SK-N-SH treated with all-trans-retinoic acid at 6 μM for 48 hours (cell line): ENCODE data around the gene NT5DC1.

ENCODE experiments used
- ATAC-seq: fragments of 200-7000 bp; cut with Tn5 transposase; 3 replicates; pipeline ENCODE4 v1.9.1; 2020; ENCODE audit warnings: mild to moderate bottlenecking, moderate library complexity
- ARNTL ChIP-seq: fragments of 450-650 bp; formaldehyde crosslinking; IDR thresholded peaks from 2 replicates; pipeline ENCODE4 v1.5.0; 2020; ENCODE audit warnings: low read depth, mild to moderate bottlenecking, moderate library complexity, borderline replicate concordance
- BACH2 ChIP-seq: fragments of 250-450 bp; sonication (Bioruptor Pico); IDR thresholded peaks from 2 replicates; pipeline ENCODE4 v1.9.0; 2021; ENCODE audit warnings: mild to moderate bottlenecking, borderline replicate concordance
- CSDC2 ChIP-seq: fragments of 250-450 bp; sonication (Bioruptor Pico); IDR thresholded peaks from 2 replicates; pipeline ENCODE4 v1.5.0; 2020; ENCODE audit warnings: mild to moderate bottlenecking, moderate library complexity
- ESRRG ChIP-seq: fragments of 250-450 bp; sonication (Bioruptor Pico); IDR thresholded peaks from 2 replicates; pipeline ENCODE4 v1.6.1; 2021; ENCODE audit warnings: mild to moderate bottlenecking
- GLIS3 ChIP-seq: fragments of 250-450 bp; sonication (Bioruptor Pico); IDR thresholded peaks from 2 replicates; pipeline ENCODE4 v1.5.0; 2020; ENCODE audit warnings: mild to moderate bottlenecking, moderate library complexity
- ISL1 ChIP-seq: fragments of 250-450 bp; sonication (Bioruptor Pico); IDR thresholded peaks from 2 replicates; pipeline ENCODE4 v2.1.2; 2022; ENCODE audit warnings: mild to moderate bottlenecking, moderate library complexity
- OSR1 ChIP-seq: fragments of 250-450 bp; sonication (Bioruptor Pico); IDR thresholded peaks from 2 replicates; pipeline ENCODE4 v1.8.0; 2022; ENCODE audit warnings: moderate library complexity, mild to moderate bottlenecking, inconsistent platforms
- PPARA ChIP-seq: fragments of 250-450 bp; sonication (Bioruptor Pico); IDR thresholded peaks from 2 replicates; pipeline ENCODE4 v1.5.0; 2020; ENCODE audit warnings: mild to moderate bottlenecking, borderline replicate concordance
- RARB ChIP-seq: fragments of 250-450 bp; sonication (Bioruptor Pico); IDR thresholded peaks from 2 replicates; pipeline ENCODE4 v1.8.0; 2021; ENCODE audit warnings: mild to moderate bottlenecking, moderate library complexity
- SNAI2 ChIP-seq: fragments of 250-450 bp; sonication (Bioruptor Pico); IDR thresholded peaks from 2 replicates; pipeline ENCODE4 v1.5.0; 2020; ENCODE audit warnings: mild to moderate bottlenecking, moderate library complexity
- TOX ChIP-seq: fragments of 250-450 bp; sonication (Bioruptor Pico); IDR thresholded peaks from 2 replicates; pipeline ENCODE4 v1.8.0; 2021; ENCODE audit warnings: mild to moderate bottlenecking, moderate library complexity, borderline replicate concordance
- ZFP3 ChIP-seq: fragments of 250-450 bp; sonication (Bioruptor Pico); IDR thresholded peaks from 2 replicates; pipeline ENCODE4 v1.5.0; 2020; ENCODE audit warnings: mild to moderate bottlenecking, moderate library complexity
- ZFP30 ChIP-seq: fragments of 450-650 bp; formaldehyde crosslinking; IDR thresholded peaks from 2 replicates; pipeline ENCODE4 v1.5.0; 2022; ENCODE audit warnings: mild to moderate bottlenecking, moderate library complexity
- ZNF565 ChIP-seq: fragments of 450-650 bp; formaldehyde crosslinking; conservative IDR thresholded peaks from 2 replicates; pipeline ENCODE4 v1.5.0; 2020; ENCODE audit warnings: low read depth, mild to moderate bottlenecking, moderate library complexity
- ZNF70 ChIP-seq: fragments of 450-650 bp; formaldehyde crosslinking; IDR thresholded peaks from 2 replicates; pipeline ENCODE4 v1.5.0; 2020; ENCODE audit warnings: mild to moderate bottlenecking, moderate library complexity
- ZNF8 ChIP-seq: fragments of 450-650 bp; formaldehyde crosslinking; IDR thresholded peaks from 2 replicates; pipeline ENCODE4 v1.5.0; 2020; ENCODE audit warnings: mild to moderate bottlenecking, moderate library complexity
- TF ChIP-seq, protein P1 (sequence below): fragments of 250-450 bp; sonication (Bioruptor Pico); IDR thresholded peaks from 2 replicates; pipeline ENCODE4 v1.8.0; 2021; ENCODE audit warnings: low read depth, mild to moderate bottlenecking, moderate library complexity, borderline replicate concordance
- TF ChIP-seq, protein P2 (sequence below): fragments of 250-450 bp; sonication (Bioruptor Pico); IDR thresholded peaks from 2 replicates; pipeline ENCODE4 v1.5.1; 2021; ENCODE audit warnings: mild to moderate bottlenecking, moderate library complexity
- TF ChIP-seq, protein P3 (sequence below): fragments of 250-450 bp; sonication (Bioruptor Pico); IDR thresholded peaks from 2 replicates; pipeline ENCODE4 v1.8.0; 2020; ENCODE audit warnings: mild to moderate bottlenecking, moderate library complexity, borderline replicate concordance
- TF ChIP-seq, protein P4 (sequence below): fragments of 250-450 bp; sonication (Bioruptor Pico); IDR thresholded peaks from 2 replicates; pipeline ENCODE4 v1.5.1; 2020; ENCODE audit warnings: low read depth, mild to moderate bottlenecking, moderate library complexity
- TF ChIP-seq, protein P5 (sequence below): fragments of 250-450 bp; sonication (Bioruptor Pico); IDR thresholded peaks from 2 replicates; pipeline ENCODE4 v1.5.0; 2020; ENCODE audit warnings: mild to moderate bottlenecking, moderate library complexity

Gene NT5DC1

DNA sequence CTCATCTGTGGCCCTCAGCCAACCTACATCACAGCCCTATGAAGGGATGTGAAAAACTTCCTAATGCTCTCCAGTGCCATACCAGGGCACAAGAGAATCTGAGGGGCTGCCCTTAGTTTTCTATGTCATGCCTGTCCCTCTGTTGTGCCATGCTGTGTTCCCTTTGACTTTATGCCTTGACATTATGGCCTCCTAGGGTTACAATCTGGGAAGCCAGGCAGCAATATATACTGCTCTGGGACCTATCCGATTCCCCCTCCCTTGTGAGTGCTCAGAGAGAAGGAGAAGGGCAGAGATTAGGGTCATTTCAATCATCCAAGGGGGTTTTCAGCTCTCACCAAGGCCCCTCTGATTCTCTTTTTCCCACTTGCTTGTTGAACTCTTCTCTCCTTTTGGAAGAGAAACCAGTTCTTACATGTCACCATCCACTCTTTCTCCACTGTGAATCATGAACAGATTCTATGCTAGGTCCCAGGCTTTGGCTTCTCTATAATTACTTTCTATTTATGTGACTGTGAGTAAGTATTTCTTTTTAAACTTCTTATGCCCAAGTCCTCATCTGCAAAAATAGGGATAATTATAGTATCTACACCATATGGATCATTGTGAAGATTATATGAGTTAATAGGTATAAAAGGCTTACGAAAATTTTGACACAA lies 25.8 kb upstream of the NT5DC1 start:
- ATAC-seq = no peak
- TF ChIP-seq CSDC2 (CRISPR knock-in tag) = no peak
- TF ChIP-seq, protein P1, sequence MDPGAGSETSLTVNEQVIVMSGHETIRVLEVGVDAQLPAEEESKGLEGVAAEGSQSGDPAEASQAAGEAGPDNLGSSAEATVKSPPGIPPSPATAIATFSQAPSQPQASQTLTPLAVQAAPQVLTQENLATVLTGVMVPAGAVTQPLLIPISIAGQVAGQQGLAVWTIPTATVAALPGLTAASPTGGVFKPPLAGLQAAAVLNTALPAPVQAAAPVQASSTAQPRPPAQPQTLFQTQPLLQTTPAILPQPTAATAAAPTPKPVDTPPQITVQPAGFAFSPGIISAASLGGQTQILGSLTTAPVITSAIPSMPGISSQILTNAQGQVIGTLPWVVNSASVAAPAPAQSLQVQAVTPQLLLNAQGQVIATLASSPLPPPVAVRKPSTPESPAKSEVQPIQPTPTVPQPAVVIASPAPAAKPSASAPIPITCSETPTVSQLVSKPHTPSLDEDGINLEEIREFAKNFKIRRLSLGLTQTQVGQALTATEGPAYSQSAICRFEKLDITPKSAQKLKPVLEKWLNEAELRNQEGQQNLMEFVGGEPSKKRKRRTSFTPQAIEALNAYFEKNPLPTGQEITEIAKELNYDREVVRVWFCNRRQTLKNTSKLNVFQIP = no peak
- no peak for TF ChIP-seq OSR1
- no peak for TF ChIP-seq ISL1 (CRISPR knock-in tag)
- no peak for TF ChIP-seq ESRRG (CRISPR knock-in tag)
- no peak for TF ChIP-seq PPARA (CRISPR knock-in tag)
- TF ChIP-seq ZNF8 = no peak
- TF ChIP-seq, protein P2, sequence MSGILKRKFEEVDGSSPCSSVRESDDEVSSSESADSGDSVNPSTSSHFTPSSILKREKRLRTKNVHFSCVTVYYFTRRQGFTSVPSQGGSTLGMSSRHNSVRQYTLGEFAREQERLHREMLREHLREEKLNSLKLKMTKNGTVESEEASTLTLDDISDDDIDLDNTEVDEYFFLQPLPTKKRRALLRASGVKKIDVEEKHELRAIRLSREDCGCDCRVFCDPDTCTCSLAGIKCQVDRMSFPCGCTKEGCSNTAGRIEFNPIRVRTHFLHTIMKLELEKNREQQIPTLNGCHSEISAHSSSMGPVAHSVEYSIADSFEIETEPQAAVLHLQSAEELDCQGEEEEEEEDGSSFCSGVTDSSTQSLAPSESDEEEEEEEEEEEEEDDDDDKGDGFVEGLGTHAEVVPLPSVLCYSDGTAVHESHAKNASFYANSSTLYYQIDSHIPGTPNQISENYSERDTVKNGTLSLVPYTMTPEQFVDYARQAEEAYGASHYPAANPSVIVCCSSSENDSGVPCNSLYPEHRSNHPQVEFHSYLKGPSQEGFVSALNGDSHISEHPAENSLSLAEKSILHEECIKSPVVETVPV (CRISPR knock-in tag) = no peak
- TF ChIP-seq BACH2 (CRISPR knock-in tag) = no peak
- no peak for TF ChIP-seq ZFP30
- no peak for TF ChIP-seq ZNF70 (CRISPR knock-in tag)
- no peak for TF ChIP-seq ARNTL (CRISPR knock-in tag)
- no peak for TF ChIP-seq ZNF565
- TF ChIP-seq, protein P3, sequence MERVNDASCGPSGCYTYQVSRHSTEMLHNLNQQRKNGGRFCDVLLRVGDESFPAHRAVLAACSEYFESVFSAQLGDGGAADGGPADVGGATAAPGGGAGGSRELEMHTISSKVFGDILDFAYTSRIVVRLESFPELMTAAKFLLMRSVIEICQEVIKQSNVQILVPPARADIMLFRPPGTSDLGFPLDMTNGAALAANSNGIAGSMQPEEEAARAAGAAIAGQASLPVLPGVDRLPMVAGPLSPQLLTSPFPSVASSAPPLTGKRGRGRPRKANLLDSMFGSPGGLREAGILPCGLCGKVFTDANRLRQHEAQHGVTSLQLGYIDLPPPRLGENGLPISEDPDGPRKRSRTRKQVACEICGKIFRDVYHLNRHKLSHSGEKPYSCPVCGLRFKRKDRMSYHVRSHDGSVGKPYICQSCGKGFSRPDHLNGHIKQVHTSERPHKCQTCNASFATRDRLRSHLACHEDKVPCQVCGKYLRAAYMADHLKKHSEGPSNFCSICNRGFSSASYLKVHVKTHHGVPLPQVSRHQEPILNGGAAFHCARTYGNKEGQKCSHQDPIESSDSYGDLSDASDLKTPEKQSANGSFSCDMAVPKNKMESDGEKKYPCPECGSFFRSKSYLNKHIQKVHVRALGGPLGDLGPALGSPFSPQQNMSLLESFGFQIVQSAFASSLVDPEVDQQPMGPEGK (CRISPR knock-in tag) = no peak
- TF ChIP-seq ZFP3 (CRISPR knock-in tag) = no peak
- TF ChIP-seq TOX (CRISPR knock-in tag) = no peak
- no peak for TF ChIP-seq RARB (CRISPR knock-in tag)
- TF ChIP-seq, protein P4, sequence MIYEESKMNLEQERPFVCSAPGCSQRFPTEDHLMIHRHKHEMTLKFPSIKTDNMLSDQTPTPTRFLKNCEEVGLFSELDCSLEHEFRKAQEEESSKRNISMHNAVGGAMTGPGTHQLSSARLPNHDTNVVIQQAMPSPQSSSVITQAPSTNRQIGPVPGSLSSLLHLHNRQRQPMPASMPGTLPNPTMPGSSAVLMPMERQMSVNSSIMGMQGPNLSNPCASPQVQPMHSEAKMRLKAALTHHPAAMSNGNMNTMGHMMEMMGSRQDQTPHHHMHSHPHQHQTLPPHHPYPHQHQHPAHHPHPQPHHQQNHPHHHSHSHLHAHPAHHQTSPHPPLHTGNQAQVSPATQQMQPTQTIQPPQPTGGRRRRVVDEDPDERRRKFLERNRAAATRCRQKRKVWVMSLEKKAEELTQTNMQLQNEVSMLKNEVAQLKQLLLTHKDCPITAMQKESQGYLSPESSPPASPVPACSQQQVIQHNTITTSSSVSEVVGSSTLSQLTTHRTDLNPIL = no peak
- TF ChIP-seq, all 23 proteins: peak for 0

DNA sequence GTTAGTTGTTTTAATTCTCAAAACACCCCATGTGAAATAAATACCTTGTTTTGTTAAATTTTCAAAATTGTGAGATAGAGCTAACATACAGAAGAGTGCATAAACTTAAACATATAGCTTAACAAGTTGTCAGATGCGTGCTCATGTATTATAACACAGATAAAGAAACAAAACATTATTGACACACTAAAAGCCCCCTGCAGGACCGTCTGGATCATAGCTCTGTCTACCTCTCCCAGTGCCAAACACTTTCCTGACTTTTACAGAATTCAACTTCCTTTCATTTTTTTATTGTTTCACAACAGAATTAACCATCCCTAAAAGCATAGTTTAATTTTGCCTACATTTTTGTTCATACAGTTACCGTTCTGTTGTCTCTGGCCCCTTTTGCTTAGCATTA lies 22.1 kb upstream of the NT5DC1 start:
- TF ChIP-seq TOX (CRISPR knock-in tag) = no peak
- TF ChIP-seq, protein P5, sequence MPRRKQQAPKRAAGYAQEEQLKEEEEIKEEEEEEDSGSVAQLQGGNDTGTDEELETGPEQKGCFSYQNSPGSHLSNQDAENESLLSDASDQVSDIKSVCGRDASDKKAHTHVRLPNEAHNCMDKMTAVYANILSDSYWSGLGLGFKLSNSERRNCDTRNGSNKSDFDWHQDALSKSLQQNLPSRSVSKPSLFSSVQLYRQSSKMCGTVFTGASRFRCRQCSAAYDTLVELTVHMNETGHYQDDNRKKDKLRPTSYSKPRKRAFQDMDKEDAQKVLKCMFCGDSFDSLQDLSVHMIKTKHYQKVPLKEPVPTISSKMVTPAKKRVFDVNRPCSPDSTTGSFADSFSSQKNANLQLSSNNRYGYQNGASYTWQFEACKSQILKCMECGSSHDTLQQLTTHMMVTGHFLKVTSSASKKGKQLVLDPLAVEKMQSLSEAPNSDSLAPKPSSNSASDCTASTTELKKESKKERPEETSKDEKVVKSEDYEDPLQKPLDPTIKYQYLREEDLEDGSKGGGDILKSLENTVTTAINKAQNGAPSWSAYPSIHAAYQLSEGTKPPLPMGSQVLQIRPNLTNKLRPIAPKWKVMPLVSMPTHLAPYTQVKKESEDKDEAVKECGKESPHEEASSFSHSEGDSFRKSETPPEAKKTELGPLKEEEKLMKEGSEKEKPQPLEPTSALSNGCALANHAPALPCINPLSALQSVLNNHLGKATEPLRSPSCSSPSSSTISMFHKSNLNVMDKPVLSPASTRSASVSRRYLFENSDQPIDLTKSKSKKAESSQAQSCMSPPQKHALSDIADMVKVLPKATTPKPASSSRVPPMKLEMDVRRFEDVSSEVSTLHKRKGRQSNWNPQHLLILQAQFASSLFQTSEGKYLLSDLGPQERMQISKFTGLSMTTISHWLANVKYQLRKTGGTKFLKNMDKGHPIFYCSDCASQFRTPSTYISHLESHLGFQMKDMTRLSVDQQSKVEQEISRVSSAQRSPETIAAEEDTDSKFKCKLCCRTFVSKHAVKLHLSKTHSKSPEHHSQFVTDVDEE (CRISPR knock-in tag) = no peak
- TF ChIP-seq OSR1 = no peak
- TF ChIP-seq GLIS3 (CRISPR knock-in tag) = no peak
- no peak for TF ChIP-seq RARB (CRISPR knock-in tag)
- TF ChIP-seq, protein P2 (CRISPR knock-in tag) = no peak
- ATAC-seq = no peak

DNA sequence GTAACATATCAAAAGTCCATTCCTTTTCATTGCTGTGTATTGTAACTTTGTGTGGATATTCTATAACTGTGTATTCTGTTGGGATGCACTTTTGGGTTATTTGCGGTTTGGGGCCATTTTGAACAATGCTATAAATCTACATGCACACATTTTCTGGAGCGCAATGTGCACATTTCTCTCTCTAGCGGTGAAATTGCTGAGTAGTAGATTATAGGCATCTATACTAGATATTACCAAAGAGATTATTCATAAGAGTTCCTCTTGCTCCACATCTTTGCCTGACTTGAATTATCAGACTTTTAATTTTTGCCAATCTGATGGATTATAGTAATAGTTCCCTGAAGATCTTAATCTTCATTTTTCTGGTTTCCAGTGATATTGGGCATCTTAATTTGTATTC lies 21.7 kb upstream of the NT5DC1 start:
- TF ChIP-seq, protein P4 = no peak
- TF ChIP-seq, protein P2 (CRISPR knock-in tag) = no peak
- TF ChIP-seq SNAI2 (CRISPR knock-in tag) (no peak), GLIS3 (CRISPR knock-in tag) (no peak)
- ATAC-seq = no peak
